ENCODE results near the gene CCDC81.
"Not testable (repeated sequence)": the region's sequence is repeated elsewhere in the genome, so short reads cannot be mapped to it uniquely, and the experiment has no call there.

The CCDC81 gene

DNA sequence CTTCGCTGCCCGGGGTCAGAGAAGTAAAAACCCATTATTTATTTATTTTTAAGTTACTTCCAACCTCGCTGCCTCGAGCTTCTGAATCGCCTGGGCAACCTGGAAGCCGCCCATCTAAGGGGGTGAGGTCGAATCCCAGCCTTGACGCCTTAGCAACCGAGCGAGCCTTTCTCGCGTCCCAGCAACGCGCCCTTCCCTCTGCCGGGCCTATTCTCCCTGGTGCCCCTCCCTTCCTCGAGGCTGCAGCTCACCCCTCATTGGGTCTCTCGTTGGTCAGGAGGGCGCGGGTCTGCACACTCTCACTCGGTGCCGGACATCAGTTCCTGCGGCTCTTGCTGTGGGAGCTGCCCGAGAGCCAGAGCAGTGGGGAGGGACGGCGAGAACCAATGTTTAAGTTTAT lies at the start of gene CCDC81:
Gene CCDC81 (plus strand): TSS at position 302 of the 400 bp plus-strand sequence. CDS start 277 bp downstream, outside the sequence.
- DNase-seq (ENCODE audit: low read depth) = no peak

DNA sequence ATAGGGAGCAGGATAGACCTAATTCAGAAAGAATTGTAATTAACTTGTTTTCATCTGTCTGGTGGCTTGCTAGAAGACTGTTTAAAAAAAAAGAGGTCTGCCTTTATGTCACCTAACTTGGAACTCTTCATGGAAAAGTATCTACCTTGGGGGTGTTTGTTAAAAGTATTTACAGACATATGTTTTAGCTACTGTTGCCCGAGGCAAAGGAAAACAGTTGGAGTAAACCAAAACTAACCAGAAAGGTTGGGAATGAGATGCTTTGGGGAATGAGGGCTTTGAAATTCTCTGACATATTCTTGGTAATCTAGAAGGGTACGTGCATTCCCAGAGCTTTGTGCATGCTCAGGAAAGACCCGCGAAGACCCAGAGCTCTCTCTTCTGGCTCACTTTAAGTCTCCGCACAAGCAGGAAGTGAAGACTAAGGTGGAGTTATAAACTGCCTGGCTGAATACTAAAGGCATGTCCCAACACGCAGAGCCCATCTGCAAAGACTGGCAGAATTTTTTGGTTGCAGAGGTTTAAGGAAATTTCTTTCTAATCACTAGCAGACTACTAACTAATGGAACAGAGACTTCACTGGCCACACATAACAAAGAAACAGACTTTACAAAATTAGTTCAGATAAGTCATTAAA lies 39.4 kb upstream of the CCDC81 start:
- DNase-seq (ENCODE audit: low read depth) = no peak

DNA sequence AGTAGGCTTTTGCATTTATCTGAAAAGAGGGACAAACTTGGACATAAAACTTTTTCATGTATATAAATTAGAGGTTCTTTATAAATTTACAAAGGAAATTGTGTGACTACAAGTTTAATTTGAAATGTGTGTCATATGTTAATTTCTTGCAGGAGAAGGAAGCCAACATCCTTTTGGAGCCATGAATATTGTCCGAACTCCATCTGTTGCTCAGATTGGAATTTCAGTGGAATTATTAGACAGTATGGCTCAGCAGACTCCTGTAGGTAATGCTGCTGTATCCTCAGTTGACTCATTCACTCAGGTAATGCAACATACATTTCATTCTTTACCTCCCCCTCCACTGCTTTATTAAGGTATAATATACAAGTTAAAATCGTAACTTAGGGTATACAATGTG lies 37.5 kb upstream of the CCDC81 start:
- no peak for DNase-seq (ENCODE audit: low read depth)

DNA sequence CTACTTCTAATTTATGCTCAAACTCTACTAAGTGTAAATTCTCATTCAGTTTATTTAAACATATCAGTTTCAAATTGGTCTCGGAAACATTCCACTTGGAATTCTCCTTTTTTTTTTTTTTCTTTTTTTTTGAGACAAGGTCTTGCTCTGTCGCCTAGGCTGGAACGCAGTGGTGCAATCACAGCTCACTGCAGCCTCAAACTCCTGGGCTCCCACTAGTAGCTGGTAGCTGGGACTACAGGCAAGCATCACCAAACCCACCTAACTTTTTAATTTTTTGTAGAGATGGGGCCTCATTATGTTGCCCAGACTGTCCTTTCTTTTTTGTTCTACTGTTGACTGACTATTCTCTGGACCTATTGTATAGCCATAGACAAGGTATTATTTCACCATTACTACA lies 33.3 kb upstream of the CCDC81 start:
- no peak for DNase-seq (ENCODE audit: low read depth)

DNA sequence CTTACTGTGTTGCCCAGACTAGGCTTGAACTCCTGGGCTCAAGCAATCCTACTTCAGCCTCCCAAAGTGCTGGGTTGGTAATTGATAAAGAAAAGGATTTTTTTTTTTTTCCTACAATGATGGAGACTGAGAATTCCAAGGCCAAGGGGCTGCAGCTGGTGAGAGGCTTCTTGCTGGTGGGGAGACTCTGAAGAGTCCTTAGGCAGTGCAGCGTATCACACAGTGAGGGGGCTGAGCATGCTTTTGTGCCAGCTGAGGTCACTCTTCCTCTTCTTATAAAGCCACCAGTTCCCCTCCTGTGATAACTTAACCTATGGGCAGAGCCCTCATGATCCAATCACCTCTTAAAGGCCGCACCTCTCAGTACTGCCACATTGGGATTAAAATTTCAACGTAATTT lies 28.2 kb upstream of the CCDC81 start:
- DNase-seq (ENCODE audit: low read depth) = no peak

DNA sequence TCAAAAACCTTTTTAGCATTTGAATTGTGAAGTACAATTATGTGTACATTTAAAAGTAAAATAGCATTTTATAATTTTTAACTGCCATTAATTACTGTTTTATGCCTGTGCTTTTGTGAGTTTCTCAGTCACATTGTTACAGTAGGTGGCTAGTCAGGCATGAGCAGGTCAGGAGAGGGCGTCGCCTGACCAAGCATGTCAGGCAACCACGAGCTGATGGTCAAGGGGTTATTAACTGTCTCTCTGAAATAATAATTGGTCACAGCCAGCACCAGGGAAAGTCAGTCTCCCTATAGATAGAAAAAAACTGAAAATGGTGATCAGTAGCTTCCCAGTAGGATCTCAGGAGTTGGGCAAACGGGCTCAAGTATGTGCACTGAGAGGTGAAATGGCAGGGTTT lies 19.4 kb upstream of the CCDC81 start:
- DNase-seq (ENCODE audit: low read depth) = no peak

DNA sequence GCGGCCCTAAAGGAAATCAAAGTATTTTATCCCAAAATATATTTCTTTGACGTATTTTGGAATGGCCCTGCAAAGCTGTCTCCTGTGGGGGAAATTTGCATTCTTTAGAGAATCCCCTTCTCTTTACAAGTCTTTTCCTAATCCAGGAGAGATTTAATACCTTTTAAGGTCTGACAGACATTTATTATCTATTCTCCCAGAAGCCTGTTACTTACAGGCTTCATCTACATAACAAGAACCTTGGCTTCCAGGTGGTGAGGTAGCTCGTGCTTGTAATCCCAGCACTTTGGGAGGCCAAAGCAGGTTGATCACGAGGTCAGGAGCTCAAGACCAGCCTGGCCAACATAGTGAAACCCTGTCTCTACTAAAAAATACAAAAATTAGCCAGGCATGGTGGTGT lies 17.3 kb upstream of the CCDC81 start:
- DNase-seq (ENCODE audit: low read depth) = not testable (repeated sequence)

DNA sequence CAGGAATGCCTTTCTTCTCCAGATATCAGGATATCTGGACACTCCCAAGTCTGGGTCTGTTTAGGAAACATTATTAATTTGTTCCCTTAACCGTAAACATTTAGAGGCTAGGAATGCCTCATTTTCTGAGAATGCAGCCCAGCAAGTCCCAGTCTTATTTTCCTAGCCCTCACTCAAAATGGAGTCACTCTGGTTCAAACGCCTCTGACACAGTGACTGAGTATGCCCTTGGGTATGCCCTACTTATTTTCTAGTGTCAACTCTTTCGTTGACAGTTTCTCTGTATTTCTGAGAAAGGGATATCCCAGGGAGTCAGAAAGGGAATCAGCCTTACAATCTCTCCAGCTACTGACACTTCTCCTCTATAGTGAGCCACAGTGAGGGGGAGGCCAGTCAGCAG lies 16.0 kb upstream of the CCDC81 start:
- DNase-seq (ENCODE audit: low read depth) = no peak

DNA sequence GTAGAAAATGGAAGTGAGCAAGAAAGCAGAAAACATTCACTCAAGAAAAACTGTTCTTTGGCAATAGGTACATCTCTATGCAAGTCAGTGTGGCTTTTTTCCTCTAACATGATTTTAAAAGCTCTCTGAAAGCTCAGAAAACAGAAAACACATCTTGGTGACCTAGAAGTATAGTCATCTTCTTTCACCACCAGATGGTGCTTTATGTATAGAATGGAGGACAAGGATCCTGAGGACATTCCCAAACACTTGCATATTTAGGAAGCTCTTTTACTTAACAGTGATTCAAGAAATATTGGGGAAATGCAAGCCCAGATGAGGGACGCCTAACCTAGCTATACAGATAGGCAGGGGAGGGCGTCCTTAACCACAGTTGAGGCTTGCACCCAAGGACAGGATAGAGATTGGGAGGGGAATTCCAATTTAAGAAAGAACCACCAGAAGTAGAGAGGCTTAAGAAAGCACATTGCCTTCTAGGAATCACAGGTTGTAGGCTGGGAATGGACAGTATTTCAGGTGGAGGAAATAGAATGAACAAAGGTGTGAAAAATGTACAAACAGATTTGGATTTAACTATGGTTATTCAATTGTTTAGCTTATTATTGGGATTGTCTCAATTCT lies 13.8 kb upstream of the CCDC81 start:
- no peak for DNase-seq (ENCODE audit: low read depth)

DNA sequence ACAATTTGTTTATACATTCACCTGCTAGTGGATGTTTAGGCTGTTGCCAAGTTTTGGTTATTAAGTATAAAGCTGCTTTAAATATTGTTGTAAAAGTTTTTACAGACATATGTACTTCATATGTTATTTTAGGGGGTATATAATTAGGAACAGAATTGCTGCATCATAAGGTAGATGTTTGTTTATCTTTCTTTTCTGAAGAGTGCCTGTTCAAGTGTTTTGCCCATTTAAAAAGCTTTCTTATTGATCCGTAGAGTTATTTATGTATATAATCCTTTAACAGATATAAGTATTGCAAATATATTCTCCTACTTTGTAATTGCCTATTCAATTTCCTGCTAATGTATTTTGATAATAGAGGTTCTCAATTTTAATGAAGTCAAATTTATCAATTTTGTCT lies 11.3 kb upstream of the CCDC81 start:
- DNase-seq (ENCODE audit: low read depth) = no peak

DNA sequence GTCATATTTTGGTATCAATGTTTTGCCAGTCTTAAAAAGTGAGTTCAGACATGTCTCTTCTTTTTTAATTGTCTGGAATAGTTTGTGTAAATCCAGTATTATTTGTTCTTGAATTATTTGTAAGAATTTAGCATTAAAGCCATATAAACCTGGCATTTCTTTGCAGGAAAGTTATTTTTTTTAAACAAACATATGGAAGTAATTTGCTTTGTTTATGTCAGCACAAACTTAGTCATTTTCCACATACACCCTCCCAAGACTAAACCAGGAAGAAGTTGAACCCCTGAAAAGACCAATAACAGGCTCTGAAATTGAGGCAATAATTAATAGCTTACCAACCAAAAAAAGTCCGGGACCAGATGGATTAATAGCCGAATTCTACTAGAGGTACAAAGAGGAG lies 9.1 kb upstream of the CCDC81 start:
- DNase-seq (ENCODE audit: low read depth) = no peak

DNA sequence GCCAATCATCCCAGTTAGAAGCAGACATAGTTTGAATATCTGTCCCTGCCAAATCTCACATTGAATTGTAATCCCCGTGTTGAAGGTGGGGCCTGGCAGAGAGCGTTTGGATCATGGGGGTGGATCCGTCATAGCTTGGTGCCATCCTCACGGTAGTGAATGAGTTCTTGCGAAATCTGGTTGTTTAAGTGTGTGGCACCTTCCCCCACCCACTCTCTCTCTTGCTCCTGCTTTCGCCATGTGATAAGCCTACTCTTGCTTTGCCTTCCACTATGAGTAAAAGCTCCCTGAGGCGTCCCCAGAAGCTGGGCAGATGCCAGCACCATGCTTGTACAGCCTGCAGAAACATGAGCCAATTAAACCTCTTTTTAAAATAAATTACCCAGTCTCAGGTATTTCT lies 5.0 kb upstream of the CCDC81 start:
- no peak for DNase-seq (ENCODE audit: low read depth)

DNA sequence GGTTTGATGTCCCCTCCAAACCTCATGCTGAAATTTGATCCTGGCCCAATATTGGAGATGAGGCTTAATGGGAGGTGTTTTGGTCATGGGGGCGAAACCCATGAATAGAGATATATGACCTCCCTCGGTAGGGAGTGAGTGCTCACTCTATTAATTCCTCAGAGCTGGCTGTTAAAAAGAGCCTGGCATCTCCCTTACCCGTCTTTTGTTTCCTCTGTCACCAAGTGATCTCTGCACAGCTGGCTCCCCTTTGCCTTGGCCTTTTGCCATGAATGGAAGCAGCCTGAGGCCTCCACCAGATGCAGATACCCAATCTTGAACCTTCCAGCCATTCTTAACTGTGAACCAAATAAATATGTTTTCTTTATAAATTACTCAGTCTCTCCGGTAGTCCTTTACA lies 4.5 kb upstream of the CCDC81 start:
- DNase-seq (ENCODE audit: low read depth) = no peak

DNA sequence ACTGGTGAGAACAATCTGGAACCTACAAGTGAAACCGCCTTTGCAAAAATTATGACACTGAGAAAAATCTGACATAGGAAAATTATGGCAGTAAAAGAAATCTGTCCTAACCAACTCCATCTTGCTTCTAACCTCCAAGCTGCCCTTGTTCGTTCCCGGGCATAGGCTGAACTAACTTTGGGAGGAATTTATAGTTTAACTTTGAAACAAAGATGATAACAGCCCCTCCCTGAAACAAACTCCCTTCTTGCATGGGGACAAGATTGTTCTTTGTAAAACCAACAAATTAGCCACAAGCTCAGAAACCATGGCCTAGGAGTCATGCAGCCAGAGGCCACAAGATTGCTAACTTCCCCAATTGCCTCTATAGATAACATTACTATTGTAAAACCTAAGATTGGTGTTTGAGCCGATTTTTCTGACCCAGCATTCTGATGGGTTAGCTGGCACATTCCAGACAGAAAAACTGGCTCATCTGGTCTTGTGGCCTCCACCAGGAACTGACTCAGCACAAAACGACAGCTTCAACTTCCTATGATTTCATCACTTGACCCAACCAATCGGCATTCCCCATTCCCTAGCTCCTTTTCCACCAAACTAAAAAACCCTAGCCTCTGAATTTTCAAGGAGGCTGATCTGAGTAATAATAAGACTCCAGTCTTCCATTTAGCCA lies 3.6 kb upstream of the CCDC81 start:
- no peak for DNase-seq (ENCODE audit: low read depth)

DNA sequence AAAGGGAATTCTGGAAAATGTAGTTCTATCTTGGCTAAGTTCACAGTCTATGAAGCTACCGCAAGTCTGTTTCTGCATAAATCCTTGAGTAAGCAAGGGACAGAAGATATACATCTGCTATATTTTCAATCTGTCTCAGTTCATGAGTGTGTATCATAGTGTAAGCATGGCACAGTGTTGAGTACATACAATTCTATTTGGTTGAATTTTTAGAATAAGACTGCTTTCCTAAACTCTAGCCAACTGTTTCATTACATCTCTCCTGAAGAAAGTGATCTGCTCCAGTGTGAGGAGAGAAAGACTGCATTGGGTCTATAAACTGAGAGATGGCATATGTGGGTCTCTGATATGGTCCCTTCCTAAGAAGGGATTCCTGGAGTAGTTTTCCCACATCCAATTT lies 2.6 kb upstream of the CCDC81 start:
- no peak for DNase-seq (ENCODE audit: low read depth)

DNA sequence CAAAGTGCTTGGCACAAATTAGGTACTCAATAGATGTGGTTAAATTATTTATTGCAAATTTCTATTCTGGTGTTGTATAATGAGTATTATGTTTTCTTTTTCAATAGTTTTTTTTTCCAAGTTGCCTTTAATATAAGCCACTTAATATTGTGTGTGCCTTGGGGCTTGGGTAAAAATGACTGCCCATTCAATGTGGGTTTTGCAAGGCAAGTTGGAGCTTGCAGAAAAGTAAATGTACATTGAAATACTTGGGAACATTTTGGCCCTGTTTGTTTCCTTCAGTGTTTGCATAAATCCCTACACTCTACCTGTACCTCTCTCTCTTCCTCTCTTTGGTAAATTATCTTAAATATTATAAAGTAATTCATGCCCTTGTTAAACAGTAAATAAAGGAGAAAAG lies 2.1 kb upstream of the CCDC81 start:
- no peak for DNase-seq (ENCODE audit: low read depth)

DNA sequence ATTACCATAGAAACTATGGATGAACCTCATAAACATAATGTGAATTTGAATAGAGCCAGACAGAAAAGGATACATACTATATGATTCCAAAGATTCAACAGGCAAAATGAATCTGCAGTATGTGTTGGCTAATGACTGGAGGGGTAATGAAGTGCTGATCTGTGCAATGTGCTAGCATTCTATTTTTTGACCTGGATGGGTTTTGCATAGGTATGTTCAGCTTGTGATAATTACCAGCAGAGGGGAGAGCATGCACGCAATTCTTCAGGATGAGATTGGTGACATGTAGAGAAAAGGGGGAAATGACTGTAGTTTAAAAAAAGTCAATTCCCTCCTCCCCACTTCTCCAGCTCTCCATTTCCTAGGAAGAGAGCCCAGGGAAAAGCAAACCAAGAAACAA lies 618 bp upstream of the CCDC81 start:
- no peak for DNase-seq (ENCODE audit: low read depth)

DNA sequence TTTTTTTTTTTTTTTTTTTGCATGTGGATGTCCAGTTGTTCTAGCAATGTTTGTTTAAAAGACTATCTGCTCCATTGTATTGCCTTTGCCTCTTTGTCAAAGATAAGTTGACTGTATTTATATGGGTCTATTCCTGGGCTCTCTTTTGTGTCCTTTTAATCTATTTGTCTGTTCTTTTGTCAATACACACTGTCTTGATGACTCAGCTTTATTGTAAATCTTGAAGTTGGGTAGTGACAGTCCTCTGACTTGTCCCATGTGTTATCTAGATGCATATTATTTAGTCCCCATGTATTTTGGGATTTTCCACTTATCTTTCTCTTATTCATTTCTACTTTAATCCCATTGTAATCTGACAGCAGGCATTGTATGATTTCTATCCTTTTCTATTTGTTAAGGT lies 3.3 kb downstream of the CCDC81 start:
- DNase-seq (ENCODE audit: low read depth) = no peak

DNA sequence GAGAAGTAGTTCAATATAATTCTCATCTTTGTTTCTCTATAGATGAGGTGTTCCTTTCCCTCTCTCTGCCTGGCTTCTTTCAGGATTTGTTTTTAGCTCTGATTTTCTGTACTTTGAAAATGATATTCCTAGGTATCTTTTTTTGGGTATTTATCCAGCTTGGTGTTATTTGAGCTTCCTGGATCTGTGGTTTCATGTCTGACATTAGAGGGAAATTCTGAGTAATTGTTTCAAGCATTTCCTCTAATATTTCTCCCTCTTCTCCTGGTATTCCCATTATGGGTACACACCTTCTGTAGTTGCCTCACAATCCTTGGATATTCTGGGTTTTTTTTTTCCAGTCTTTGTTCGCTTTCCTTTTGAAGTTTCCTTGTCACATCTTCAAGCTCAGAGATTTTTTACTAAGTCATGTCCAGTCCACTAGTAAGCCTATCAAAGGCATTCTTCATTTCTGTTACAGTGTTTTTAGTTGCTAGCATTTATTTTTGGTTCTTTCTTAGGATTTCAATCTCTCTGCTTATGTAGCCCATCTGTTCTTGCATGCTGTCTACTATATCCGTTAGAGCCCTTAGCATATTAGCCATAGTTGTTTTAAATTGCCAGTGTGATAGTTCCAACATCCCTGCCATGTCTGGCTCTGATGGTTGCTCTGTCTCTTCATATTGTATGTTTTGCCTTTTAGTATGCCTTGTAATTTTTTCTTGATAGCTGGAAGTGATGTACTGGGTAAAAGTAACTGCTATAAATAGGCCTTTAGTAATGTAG lies 5.8 kb downstream of the CCDC81 start:
- DNase-seq (ENCODE audit: low read depth) = no peak

DNA sequence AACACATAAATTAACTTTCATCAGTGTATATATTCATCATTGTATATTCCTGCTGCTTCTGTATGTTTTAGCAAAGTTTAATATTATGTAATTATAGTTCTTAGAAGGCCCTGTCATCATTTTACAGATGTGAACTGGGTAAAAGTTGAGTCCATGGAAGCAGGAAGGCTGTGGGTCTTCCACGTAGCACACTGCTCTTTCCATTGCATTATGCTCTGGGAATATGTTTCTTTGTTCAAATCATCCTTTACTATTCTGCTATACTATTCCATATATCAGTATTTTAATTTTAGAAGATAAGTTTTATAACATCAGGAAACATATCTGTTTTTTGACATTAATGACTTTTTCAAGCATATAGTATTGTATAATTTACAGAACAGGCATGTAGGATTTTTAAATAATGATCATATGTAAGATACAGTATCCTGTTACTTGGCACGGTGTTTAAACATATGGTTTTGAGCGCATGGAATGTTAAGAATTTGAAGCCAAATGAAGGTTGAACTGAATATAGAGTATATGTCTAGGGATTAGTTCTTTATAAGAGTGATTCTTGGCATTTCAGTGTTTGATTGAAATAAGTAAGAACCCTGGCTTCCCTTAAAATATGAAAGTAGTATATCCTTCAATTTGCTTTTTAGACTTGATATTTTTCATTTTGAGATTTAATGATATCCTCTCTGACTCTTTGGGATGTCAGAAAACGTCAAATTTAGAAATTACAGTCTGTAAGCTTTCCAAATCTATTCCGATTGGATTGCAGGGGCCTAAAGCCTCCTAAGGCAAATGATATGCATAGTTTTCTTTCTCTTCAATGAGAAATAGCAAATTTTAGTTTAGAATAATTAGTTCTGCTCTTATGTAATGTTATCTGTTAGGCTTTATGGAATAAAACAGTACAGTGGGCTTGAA lies 8.6 kb downstream of the CCDC81 start:
- DNase-seq (ENCODE audit: low read depth) = no peak

DNA sequence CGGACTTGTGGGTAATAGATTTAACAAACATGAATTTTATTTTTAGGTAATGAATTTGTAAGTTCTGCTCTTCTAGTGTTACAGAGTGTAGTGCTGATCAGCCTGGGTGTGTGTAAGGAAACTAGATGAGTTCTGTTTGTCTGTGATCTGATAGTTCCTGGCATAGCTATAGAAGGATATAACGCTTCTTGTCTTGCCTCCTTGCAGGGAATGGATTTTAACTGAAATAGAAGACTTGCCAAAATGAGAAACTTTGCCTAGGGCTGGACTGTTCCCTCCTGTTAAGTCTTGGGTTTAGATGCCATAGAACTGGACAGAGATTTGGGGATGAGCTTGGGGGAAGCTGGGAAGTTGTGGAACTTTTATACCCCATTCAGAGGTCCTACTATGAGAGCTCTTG lies 11.6 kb downstream of the CCDC81 start:
- no peak for DNase-seq (ENCODE audit: low read depth)

DNA sequence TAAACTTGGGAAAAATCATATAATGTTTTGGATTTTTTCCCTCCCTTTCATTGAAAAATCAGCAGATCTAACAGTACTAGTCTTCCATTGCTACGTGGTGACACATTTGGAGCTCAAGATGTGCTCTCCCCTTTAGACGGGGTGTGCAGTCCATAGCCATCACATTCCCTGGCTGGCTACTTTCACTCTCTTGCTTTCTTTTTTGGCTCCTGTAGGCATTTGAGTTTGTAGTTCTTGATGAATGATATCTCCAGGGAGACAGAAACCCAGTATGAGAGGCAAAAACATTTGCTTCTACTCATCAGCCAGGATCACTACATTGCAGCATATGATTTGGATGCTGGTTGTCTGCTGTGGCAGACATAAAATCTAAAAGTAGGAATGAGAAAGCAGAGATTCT lies 12.1 kb downstream of the CCDC81 start:
- DNase-seq (ENCODE audit: low read depth) = no peak

Measured in stimulated activated CD8-positive, alpha-beta memory T cell treated with anti-CD3 and anti-CD28 coated beads, Interleukin-12 subunit alpha, Interleukin-12 subunit beta, amount 100 ng/mL, for 4 hours (primary cell).